Measurements from ENCODE around the gene RSAD2.

GRCh38 chr2:6866982-6867381, 10.6 kb upstream of the RSAD2 start:
- TF ChIP-seq CTCF (IDR thresholded peaks at IDR 0.05; ENCODE audit: low read length) (no peak), EZH2 (optimal IDR thresholded peaks at IDR 0.05; ENCODE audit: low read depth, low read length) (no peak), EZH2phosphoT487 (IDR thresholded peaks at IDR 0.05; ENCODE audit: low read length) (no peak)

Measured in MM.1S (cell line).